Bronchial epithelial cell (primary cell): ENCODE measurements around the gene KLF6. TPM values are rescaled to one million over a fixed set of nuclear protein-coding genes. Genes with fewer than 3 reads are reported as not detected.
A peak's percentile ranks its signal among the peaks of the same experiment; 100 is the strongest.

Experiments used
- DNase-seq: peaks from one replicate; pipeline ENCODE4 v3.0.0-alpha.2; 2010; ENCODE audit warnings: low read depth
- FAIRE-seq: peaks from 2 replicates; lab custom pipeline; 2011; peaks lifted over from hg19 to GRCh38; lab: Jason Lieb, UNC
- H3K27me3 ChIP-seq: 2 replicates; pipeline ENCODE4 v1.5.1; 2011; ENCODE audit warnings: low read length; ENCODE audit not compliant: control insufficient read depth, insufficient read depth
- H3K36me3 ChIP-seq: 2 replicates; pipeline ENCODE4 v1.5.1; 2011; ENCODE audit warnings: low read length; ENCODE audit not compliant: control insufficient read depth, insufficient read depth
- H3K4me3 ChIP-seq: 2 replicates; pipeline ENCODE4 v1.5.1; 2011; ENCODE audit warnings: mild to moderate bottlenecking, low read depth, low read length, control low read depth
- total RNA-seq: library from RNA; depleted of rRNA; stranded (reverse); fragments of >200 nt; gene quantifications from 2 replicates; pipeline ENCODE4 v1.2.1, GENCODE V29; 2014
- TF ChIP-seq, protein P1 (sequence below): IDR thresholded peaks from 2 replicates; pipeline ENCODE4 v1.5.1; 2011; ENCODE audit warnings: mild to moderate bottlenecking, moderate library complexity, low read length, control low read depth, inconsistent platforms; ENCODE audit not compliant: insufficient read depth, severe bottlenecking

The KLF6 gene
- total RNA-seq, 1 donor from 2014 or later = 70.6 TPM

DNA sequence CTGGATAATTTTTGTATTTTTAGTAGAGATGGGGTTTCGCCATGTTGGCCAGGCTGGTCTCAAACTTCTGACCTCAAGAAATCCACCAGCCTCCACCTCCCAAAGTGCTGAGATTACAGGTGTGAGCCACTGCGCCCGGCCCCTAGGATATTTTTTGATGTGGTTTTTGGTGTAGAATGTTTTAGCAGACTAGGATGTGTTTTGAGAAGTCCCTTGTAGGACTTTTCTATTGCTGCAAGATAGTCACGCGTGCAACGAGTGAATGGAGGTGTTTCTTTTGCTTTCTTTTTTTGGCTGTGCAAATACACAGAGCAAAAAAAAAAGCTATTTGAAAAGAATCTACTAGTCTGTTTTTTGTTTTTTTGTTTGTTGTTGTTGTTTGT lies 29.8 kb upstream of the KLF6 start:
- Histone ChIP-seq H3K27me3 (no peaks in the 10 kb centered on the region), H3K36me3 (no peaks in the 10 kb centered on the region), H3K4me3 (no peak overlapping the region)
- TF ChIP-seq, protein P1, sequence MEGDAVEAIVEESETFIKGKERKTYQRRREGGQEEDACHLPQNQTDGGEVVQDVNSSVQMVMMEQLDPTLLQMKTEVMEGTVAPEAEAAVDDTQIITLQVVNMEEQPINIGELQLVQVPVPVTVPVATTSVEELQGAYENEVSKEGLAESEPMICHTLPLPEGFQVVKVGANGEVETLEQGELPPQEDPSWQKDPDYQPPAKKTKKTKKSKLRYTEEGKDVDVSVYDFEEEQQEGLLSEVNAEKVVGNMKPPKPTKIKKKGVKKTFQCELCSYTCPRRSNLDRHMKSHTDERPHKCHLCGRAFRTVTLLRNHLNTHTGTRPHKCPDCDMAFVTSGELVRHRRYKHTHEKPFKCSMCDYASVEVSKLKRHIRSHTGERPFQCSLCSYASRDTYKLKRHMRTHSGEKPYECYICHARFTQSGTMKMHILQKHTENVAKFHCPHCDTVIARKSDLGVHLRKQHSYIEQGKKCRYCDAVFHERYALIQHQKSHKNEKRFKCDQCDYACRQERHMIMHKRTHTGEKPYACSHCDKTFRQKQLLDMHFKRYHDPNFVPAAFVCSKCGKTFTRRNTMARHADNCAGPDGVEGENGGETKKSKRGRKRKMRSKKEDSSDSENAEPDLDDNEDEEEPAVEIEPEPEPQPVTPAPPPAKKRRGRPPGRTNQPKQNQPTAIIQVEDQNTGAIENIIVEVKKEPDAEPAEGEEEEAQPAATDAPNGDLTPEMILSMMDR = no peak
- DNase-seq (no peak), FAIRE-seq (no peak)

DNA sequence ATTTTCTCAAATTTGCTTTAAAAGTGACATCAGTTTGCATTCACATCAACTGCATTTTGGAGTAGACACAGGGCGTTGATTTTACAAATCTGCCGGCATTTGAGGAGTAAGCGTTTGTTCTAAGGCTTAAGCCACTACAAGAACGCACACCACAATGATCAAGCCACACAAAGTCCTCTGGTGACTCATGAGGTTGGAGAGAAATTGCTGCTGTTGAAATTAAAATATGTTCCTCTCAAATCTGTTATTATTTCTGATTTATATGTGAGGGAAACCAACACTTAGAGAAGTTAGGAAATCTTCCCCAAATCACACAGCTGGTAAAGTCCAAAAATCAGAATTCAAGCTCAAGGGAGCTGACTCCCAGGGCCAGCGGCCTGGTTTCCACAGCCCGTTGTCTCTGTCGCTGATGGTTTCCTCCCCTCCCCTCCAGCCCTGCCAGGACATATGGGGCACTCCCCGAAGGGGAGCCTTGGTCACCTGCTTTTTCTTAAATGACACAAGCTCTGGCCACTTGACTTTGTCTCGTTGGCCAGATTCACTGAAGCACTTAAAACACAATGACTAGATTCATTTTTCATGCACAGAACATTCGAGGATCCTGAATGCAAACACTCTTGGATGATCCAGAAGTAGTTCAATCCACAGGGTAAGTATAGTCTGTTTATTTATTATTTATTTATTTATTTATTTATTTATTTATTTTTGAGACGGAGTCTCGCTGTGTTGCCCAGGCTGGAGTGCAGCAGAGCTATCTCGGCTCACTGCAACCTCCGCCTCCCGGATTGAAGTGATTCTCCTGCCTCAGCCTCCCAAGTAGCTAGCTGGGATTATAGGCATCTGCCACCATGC lies 29.2 kb upstream of the KLF6 start:
- TF ChIP-seq, protein P1 = no peak
- no peak overlapping the region for H3K4me3 ChIP-seq
- FAIRE-seq = no peak
- no peaks in the 10 kb centered on the region for H3K36me3 ChIP-seq
- DNase-seq = peak; percentile 50
- H3K27me3 ChIP-seq = no peaks in the 10 kb centered on the region

DNA sequence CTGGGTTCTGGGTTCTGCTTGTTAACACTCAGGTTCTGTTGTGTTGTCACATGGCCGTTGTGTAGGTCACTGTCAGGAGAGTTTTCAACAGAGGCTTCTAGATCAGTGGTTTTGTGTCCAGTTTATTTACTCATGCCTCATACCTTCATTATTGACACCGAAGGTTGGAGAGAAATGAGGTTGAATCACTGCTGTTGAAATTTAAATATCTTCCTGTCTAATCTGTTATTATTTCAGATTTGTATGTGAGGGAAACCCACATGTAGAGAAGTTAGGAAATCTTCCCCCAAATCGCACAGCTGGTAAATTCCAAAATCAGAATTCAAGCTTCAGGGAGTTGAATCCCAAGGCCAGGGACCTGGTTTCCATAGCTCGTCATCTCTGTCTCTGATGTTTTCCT lies 28.3 kb upstream of the KLF6 start:
- DNase-seq (peak; percentile 65), FAIRE-seq (no peak)
- Histone ChIP-seq H3K36me3 (no peaks in the 10 kb centered on the region), H3K27me3 (no peaks in the 10 kb centered on the region), H3K4me3 (no peak overlapping the region)
- TF ChIP-seq, protein P1 = no peak

DNA sequence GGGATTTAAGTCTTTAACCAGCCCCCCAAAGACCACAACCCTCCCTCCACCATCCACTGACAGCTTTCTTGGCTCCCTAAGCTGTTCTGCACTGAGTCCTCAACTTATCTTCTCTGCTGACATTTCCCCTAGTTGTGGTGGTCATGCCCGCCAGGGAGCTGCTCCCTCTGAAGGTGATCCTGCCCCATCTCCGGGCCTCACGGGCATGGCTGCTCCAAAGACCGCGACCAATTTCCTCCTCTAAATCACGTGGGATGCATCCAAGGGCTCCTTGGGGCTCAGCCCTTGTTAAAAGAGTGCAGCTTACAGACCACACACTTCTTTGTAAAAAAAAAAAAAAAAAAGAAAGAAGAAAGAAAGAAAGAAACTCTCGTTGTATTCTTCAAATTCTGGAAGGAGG lies 27.1 kb upstream of the KLF6 start:
- no peaks in the 10 kb centered on the region for H3K36me3 ChIP-seq
- DNase-seq (no peak), FAIRE-seq (no peak)
- TF ChIP-seq, protein P1 = no peak
- no peak overlapping the region for H3K4me3 ChIP-seq
- H3K27me3 ChIP-seq = no peaks in the 10 kb centered on the region

DNA sequence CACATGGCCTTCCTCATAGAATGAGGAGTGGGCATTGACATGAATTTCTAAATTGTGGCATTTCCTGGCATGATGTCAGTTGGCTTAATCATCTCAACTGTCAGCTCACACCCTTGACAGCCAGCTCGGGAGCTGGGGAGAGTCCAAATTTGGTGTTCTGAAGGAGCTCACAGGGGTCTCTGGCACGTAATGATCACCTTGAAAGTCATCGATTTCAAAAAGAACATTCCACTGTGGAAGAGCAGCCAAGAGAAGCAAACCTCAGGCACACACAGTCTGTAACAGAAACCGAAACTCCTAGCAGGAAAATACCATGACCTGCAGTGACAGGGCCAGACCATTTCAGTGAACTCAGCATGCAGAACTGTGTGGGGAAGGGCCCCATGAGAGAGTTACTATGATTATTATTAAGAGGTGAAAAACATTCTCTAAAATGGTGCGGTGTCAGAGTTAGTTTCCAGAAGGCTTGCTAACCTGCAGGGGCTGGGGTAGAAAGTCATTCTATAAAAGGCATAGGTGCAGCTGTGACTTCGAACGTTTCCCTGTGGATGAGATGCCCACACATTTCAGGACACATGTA lies 26.4 kb upstream of the KLF6 start:
- TF ChIP-seq, protein P1 = no peak
- H3K4me3 ChIP-seq = no peak overlapping the region
- no peaks in the 10 kb centered on the region for H3K36me3 ChIP-seq
- DNase-seq (peak; percentile 97), FAIRE-seq (no peak)
- H3K27me3 ChIP-seq = no peaks in the 10 kb centered on the region
